HL-60 (cell line): Measurements from ENCODE around the gene MED10.

Source experiments
- DNase-seq, 2 experiments: peaks; one replicate each; pipeline ENCODE4 v3.0.0-alpha.2; 2010 to 2020; ENCODE audit warnings: low read depth in 1 of 2, low spot score in 1 of 2
- H3K27ac ChIP-seq: fragments of 250-450 bp; sonication (Bioruptor Pico); replicated peaks from 2 replicates; pipeline ENCODE4 v1.5.1; 2020; ENCODE audit warnings: mild to moderate bottlenecking, moderate library complexity
- H3K27me3 ChIP-seq: fragments of 250-450 bp; sonication (Bioruptor Pico); 2 replicates; pipeline ENCODE4 v1.5.1; 2021; ENCODE audit warnings: mild to moderate bottlenecking, moderate library complexity; ENCODE audit not compliant: insufficient read depth, poor library complexity, severe bottlenecking
- H3K4me3 ChIP-seq: replicated peaks from 2 replicates; pipeline ENCODE4 v1.5.1; 2011; ENCODE audit warnings: mild to moderate bottlenecking, control low read depth, low read length; ENCODE audit not compliant: insufficient read depth
- CTCF ChIP-seq: IDR thresholded peaks from one replicate; pipeline ENCODE4 v1.5.1; 2011; ENCODE audit warnings: low read length, control low read depth, inconsistent platforms; ENCODE audit not compliant: insufficient read depth
- GABPA ChIP-seq: IDR thresholded peaks from 2 replicates; pipeline ENCODE4 v1.6.1; 2012; ENCODE audit warnings: low read depth
- POLR2AphosphoS5 ChIP-seq: IDR thresholded peaks from 2 replicates; pipeline ENCODE4 v1.6.1; 2012; ENCODE audit warnings: low read depth
- REST ChIP-seq: IDR thresholded peaks from 2 replicates; pipeline ENCODE4 v1.6.1; 2012; ENCODE audit warnings: low read depth; ENCODE audit not compliant: insufficient replicate concordance
- SPI1 ChIP-seq: IDR thresholded peaks from 2 replicates; pipeline ENCODE4 v1.6.1; 2012; ENCODE audit warnings: low read depth, mild to moderate bottlenecking, borderline replicate concordance

The MED10 gene

GRCh38 chr5:6386271-6386670 lies 7.9 kb upstream of the MED10 start:
- Histone ChIP-seq H3K4me3 (no peak overlapping the region), H3K27me3 (peaks cover 6% of the 10 kb centered on the region), H3K27ac (no peak overlapping the region)
- no peak for DNase-seq
- TF ChIP-seq REST (no peak), SPI1 (no peak), GABPA (no peak), POLR2AphosphoS5 (no peak), CTCF (no peak)

GRCh38 chr5:6384856-6385255 lies 6.5 kb upstream of the MED10 start:
- H3K27me3 ChIP-seq, result peaks cover 6% of the 10 kb centered on the region
- no peak overlapping the region for H3K4me3 ChIP-seq
- DNase-seq, result no peak
- H3K27ac ChIP-seq, result no peak overlapping the region
- TF ChIP-seq REST (no peak), POLR2AphosphoS5 (no peak), SPI1 (no peak), GABPA (no peak), CTCF (no peak)

GRCh38 chr5:6383376-6383775 lies 5.0 kb upstream of the MED10 start:
- no peak for TF ChIP-seq GABPA
- TF ChIP-seq POLR2AphosphoS5, result no peak
- TF ChIP-seq REST, result no peak
- TF ChIP-seq SPI1, result no peak
- TF ChIP-seq CTCF, result no peak
- DNase-seq, result no peak
- Histone ChIP-seq H3K4me3 (no peak overlapping the region), H3K27ac (no peak overlapping the region), H3K27me3 (peaks cover 6% of the 10 kb centered on the region)
